ENCODE data around the gene DHCR24. TPM values are rescaled to one million over a fixed set of nuclear protein-coding genes. Genes with fewer than 3 reads are reported as not detected.

The DHCR24 gene
- total RNA-seq, 2 experiments from 2014 or later: 55.9 to 60.8 TPM

DNA sequence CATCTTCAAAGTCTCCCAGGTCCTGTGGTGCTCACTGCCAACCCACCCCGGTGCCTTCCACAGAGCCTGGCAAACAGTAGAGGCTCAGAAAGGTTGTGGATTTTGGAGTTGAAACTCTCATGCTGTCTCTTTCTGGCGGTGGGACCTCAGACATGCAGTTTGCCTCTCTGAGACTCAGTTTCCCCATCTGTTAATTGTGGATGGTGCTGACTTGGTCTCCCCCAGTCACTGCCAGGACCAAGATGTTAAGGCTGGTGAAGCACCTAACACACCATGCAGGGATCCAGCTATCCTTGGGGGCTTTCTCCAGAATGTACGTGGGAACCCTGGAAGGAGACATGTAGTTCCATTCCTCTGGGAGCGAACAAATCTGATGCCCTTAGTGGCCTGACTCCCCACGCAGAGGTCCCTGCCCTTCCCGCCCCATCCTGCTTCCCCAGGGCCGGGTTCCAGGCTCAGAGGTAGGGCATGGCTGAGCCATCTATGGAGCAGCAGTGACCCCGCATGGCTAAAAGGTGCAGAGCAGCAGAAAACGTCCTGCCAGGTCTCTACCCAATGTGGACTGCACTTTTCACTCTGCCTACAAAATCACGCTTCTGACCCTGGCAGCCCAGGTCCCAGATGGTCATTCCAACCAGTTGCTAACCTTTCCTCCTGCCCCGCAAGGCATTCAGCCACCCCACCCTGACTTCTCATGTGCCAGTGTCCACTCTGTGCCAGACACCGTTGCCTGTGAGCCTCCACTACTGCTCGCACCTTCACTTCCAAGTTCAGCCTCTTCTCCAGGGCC, 76.6 kb downstream of the DHCR24 start:
- ATAC-seq (ENCODE audit: low read depth): peak; percentile 73
- POLR2A ChIA-PET: interaction anchor here (0.5 kb wide), 1 partner anchor 126 kb away, joined by 3 read pairs; no protein-coding TSS in a partner anchor
- Mint-ChIP-seq H3K36me3 (no peaks in the 10 kb centered on the region), H3K4me1 (peaks cover 31% of the 10 kb centered on the region), H3K9me3 (no peaks in the 10 kb centered on the region), H3K27me3 (no peaks in the 10 kb centered on the region), H3K27ac (no peak overlapping the region), H3K4me3 (no peak overlapping the region)
- DNase-seq: peak; percentile 79

DNA sequence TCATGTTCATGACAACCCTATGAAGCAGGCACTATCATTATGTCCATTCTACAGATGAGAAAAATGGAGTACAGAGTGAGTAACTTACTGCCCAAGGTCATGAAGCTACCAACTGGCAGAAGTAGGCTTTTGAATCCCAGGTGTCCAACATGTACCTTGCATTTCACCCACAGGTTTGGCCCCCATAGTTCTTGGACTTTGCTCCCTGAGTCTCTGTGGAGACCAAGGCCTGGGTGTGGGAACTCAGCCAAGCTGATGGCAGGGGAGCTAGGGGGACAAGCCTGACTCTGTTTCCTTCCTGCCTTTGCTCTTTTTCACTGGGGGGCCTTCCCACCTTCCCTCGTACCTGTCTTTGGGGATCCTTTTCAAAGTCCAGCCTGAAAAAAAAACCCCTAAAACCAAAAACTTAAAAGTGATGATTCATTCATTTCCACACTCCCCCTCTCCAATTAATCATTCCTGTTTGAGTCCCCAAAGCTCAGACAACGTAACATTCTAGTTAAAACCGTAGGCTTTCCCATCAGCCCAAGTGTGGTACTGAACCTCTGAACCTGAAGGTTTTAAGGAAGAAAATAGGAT, 77.4 kb downstream of the DHCR24 start:
- peaks cover 37% of the 10 kb centered on the region for H3K4me1 Mint-ChIP-seq
- POLR2A ChIA-PET: no interaction called here
- DNase-seq (no peak), ATAC-seq (ENCODE audit: low read depth) (no peak)
- no peaks in the 10 kb centered on the region for H3K36me3 Mint-ChIP-seq
- H3K27me3 Mint-ChIP-seq: no peaks in the 10 kb centered on the region
- H3K9me3 Mint-ChIP-seq: no peaks in the 10 kb centered on the region
- no peak overlapping the region for H3K27ac Mint-ChIP-seq
- H3K4me3 Mint-ChIP-seq: no peak overlapping the region

DNA sequence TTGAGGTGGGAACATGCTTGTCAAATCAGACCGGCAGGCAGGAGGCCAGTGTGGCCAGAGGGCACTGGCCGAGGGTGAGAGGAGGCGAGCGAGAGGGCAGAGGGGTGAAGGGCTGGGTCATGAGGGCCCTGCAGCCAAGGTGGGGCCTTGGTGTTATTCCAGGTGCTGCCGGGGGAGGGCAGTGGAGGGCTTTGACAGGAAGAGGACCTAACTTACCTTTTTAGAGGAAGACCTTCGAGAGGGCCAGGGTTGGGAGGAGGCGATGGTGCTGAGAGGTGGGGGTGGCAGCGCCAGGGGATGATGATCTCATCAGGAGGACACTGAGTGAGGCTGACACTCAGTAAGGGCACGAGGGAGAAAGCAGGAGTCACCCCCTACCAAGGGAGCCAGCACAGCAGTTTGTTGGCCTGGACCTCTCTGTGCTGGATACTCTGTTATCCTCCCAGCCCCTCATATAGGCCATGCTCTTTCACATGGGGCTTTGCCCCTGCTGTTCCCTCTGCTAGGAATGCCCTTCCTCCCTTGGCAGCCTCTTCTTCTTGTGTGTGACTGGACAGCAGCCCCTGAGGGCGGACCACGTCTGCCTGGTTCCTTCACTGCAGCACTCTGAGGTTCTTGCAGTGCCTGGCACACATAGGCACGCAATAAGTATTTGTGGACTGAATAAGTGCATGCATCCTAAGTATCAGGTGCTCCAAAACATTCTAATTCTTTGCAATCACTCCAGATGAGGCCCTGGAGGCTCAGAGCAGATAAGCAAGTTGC, 78.4 kb downstream of the DHCR24 start:
- POLR2A ChIA-PET: no interaction called here
- H3K9me3 Mint-ChIP-seq: no peaks in the 10 kb centered on the region
- no peaks in the 10 kb centered on the region for H3K36me3 Mint-ChIP-seq
- no peak overlapping the region for H3K4me3 Mint-ChIP-seq
- no peaks in the 10 kb centered on the region for H3K27me3 Mint-ChIP-seq
- H3K27ac Mint-ChIP-seq: peak overlapping the region; percentile 44
- ATAC-seq (ENCODE audit: low read depth) (no peak), DNase-seq (no peak)
- H3K4me1 Mint-ChIP-seq: peaks cover 42% of the 10 kb centered on the region

GRCh38 chr1:54807756-54808155, 79.2 kb downstream of the DHCR24 start:
- no peak for ATAC-seq (ENCODE audit: low read depth)
- Mint-ChIP-seq H3K27ac (no peak overlapping the region), H3K4me3 (no peak overlapping the region), H3K36me3 (no peaks in the 10 kb centered on the region), H3K27me3 (no peaks in the 10 kb centered on the region), H3K9me3 (no peaks in the 10 kb centered on the region), H3K4me1 (peaks cover 37% of the 10 kb centered on the region)
- DNase-seq: no peak
- POLR2A ChIA-PET: interaction anchor here (0.6 kb wide), 1 partner anchor 425 kb away, joined by 4 read pairs; no protein-coding TSS in a partner anchor

DNA sequence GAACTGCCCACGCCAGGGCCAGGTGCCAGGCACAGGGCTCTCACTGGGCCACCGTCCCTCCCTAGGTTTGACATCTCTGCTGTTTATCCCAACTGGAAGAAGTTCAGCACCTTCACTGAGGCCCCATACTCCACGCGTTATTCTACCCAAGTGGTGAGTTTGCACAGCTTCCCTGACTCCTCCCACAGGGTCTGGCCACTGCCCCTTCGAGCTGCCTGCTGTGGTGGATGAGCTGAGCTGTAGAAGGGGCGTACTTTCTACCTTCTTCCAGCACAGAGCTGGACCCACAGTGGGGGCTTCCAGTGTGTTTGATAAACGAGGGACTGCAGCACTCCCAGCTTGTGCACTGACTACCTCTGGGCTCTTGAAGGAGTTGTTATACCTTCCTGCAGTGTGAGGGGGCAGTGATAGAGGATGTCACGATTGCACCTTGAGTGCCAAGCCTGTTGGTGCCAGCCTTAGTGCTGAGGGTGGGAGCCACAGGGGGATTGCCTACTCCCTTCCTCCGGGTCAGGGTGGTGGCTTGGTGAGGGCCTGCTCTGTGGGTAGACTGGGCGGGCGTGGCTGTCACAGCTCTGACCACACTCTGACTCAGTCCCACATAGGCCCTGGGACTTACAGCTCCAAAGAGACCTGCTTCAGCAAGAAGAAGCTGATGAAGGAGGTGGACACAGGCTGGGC, 79.9 kb downstream of the DHCR24 start:
- H3K9me3 Mint-ChIP-seq: no peaks in the 10 kb centered on the region
- H3K4me1 Mint-ChIP-seq: peaks cover 32% of the 10 kb centered on the region
- POLR2A ChIA-PET: interaction anchor here (0.6 kb wide), 1 partner anchor 424 kb away, joined by 4 read pairs; no protein-coding TSS in a partner anchor
- peak; percentile 47 for ATAC-seq (ENCODE audit: low read depth)
- no peak overlapping the region for H3K27ac Mint-ChIP-seq
- no peak overlapping the region for H3K4me3 Mint-ChIP-seq
- DNase-seq: no peak
- no peaks in the 10 kb centered on the region for H3K36me3 Mint-ChIP-seq
- no peaks in the 10 kb centered on the region for H3K27me3 Mint-ChIP-seq

GRCh38 chr1:54805981-54806381, 81.0 kb downstream of the DHCR24 start:
- no peak overlapping the region for H3K27ac Mint-ChIP-seq
- POLR2A ChIA-PET: no interaction called here
- no peaks in the 10 kb centered on the region for H3K27me3 Mint-ChIP-seq
- DNase-seq (no peak), ATAC-seq (ENCODE audit: low read depth) (no peak)
- no peak overlapping the region for H3K4me3 Mint-ChIP-seq
- no peaks in the 10 kb centered on the region for H3K9me3 Mint-ChIP-seq
- H3K4me1 Mint-ChIP-seq: peaks cover 39% of the 10 kb centered on the region
- no peaks in the 10 kb centered on the region for H3K36me3 Mint-ChIP-seq

- Mint-ChIP-seq H3K27ac (peak overlapping the region; percentile 42), H3K9me3 (no peaks in the 10 kb centered on the region), H3K27me3 (no peaks in the 10 kb centered on the region), H3K4me1 (peaks cover 37% of the 10 kb centered on the region), H3K4me3 (no peak overlapping the region), H3K36me3 (no peaks in the 10 kb centered on the region)
- ATAC-seq (ENCODE audit: low read depth): no peak
- no peak for DNase-seq
- POLR2A ChIA-PET: no interaction called here
These were observed 81.5 kb downstream of the DHCR24 start for GRCh38 chr1:54805466-54805865.

GRCh38 chr1:54804471-54805132, 82.4 kb downstream of the DHCR24 start:
- DNase-seq (no peak), ATAC-seq (ENCODE audit: low read depth) (no peak)
- Mint-ChIP-seq H3K36me3 (no peaks in the 10 kb centered on the region), H3K27me3 (no peaks in the 10 kb centered on the region), H3K4me3 (no peak overlapping the region), H3K9me3 (no peaks in the 10 kb centered on the region), H3K27ac (peak overlapping the region; percentile 60), H3K4me1 (peaks cover 44% of the 10 kb centered on the region)
- POLR2A ChIA-PET: no interaction called here

- Mint-ChIP-seq H3K36me3 (no peaks in the 10 kb centered on the region), H3K27me3 (no peaks in the 10 kb centered on the region), H3K27ac (peak overlapping the region; percentile 60), H3K4me3 (no peak overlapping the region), H3K9me3 (no peaks in the 10 kb centered on the region), H3K4me1 (peaks cover 50% of the 10 kb centered on the region)
- ATAC-seq (ENCODE audit: low read depth): no peak
- no peak for DNase-seq
- POLR2A ChIA-PET: no interaction called here
These were observed 83.1 kb downstream of the DHCR24 start for GRCh38 chr1:54803761-54804470.

DNA sequence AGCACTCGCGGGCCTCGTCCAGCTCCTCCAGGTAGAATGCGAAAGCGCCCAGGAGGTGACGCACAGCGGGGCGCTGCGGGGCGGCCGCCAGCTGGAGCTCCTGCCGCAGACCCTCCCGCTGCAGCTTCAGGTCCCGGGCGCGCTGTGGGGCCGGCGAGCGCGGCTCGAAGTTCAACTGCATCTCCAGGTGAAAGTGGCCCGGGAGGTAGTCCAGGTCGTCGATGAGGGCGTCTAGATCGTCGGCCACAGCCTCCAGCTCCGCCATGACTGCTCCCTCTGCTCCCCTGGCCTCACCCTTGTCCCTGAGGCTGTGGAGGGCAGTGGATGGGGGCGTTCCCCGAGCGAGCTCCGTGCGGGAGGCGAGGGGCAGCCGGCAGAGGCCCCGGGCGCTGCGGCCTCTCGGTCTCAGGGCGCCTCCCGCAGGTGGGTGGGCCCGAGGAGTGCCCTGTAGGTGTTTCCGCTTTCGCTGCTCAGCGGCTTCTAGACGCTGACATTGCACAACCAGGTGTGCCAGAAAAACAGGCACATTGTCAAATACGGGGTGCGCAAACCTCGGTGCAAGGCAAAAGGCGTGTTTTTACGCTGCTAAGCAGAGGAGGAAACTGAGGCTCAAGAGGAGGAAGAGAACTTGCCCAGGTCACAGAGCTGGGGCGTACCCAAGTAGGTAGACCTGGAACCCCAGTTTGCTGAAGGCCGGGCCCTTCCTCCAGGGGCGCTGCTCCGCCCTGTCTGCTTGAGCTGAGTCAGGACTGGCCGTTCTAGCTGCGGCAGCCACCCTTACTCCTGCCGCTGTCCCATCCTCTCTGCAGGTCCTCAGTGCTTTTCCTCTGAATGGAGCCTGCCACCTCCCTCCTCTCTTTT, 85.9 kb downstream of the DHCR24 start, which contains the start of gene TTC22:
Gene TTC22 (minus strand): TSS at position 425 of the 861 bp plus-strand sequence. CDS start 160 bp downstream, at position 265.
- Mint-ChIP-seq H3K4me1 (peaks cover 35% of the 10 kb centered on the region), H3K9me3 (no peaks in the 10 kb centered on the region), H3K4me3 (peak within 1 kb of the TSS; percentile 94), H3K27me3 (no peaks in the 10 kb centered on the region), H3K27ac (peak within 1 kb of the TSS; percentile 90), H3K36me3 (no peaks in the 10 kb centered on the region)
- ATAC-seq (ENCODE audit: low read depth): peak; percentile 91
- POLR2A ChIA-PET: interaction anchor here (0.8 to 1.8 kb wide), 8 partner anchors 12 to 855 kb away, joined by 3 to 8 read pairs (median 4); partner anchors contain the start of genes DHCR24, IFT25, LRRC42 and TTC4
- peak; percentile 83 for DNase-seq

- Mint-ChIP-seq H3K36me3 (no peaks in the 10 kb centered on the region), H3K9me3 (no peaks in the 10 kb centered on the region), H3K4me1 (peaks cover 35% of the 10 kb centered on the region), H3K27ac (peak overlapping the region; percentile 90), H3K27me3 (no peaks in the 10 kb centered on the region), H3K4me3 (peak overlapping the region; percentile 94)
- ATAC-seq (ENCODE audit: low read depth) (no peak), DNase-seq (no peak)
- POLR2A ChIA-PET: interaction anchor here (0.9 to 1.8 kb wide), 7 partner anchors 13 to 855 kb away, joined by 3 to 8 read pairs (median 4); partner anchors contain the start of genes DHCR24, IFT25, LRRC42 and TTC4
These were observed 86.7 kb downstream of the DHCR24 start for GRCh38 chr1:54800041-54800898.

All from activated naive CD8-positive, alpha-beta T cell treated with anti-CD3 and anti-CD28 coated beads, Interleukin-2, amount 10 ng/mL, durations not matched to agents 7 days and 5 days (primary cell).